Keratinocyte (primary cell): ENCODE measurements around the gene SMU1.

Experiments used
- CTCF ChIP-seq, 3 experiments: IDR thresholded peaks in 1 of 3; conservative IDR thresholded peaks in 1 of 3; optimal IDR thresholded peaks in 1 of 3; 2 replicates in 2 of 3; 3 replicates in 1 of 3; pipeline versions ENCODE3 to v1.5.1; 2011; ENCODE audit warnings: low read length in 3 of 3, mild to moderate bottlenecking in 3 of 3, moderate library complexity in 2 of 3, control low read depth in 1 of 3, inconsistent platforms in 1 of 3; ENCODE audit not compliant: insufficient read depth in 2 of 3; ENCODE audit errors: extremely low read depth in 1 of 3
- EZH2 ChIP-seq: IDR thresholded peaks from one replicate; pipeline ENCODE4 v1.6.1; 2012; ENCODE audit warnings: inconsistent platforms, mild to moderate bottlenecking, low read length, moderate library complexity

- no peak for TF ChIP-seq CTCF (optimal IDR thresholded peaks at IDR 0.05 in 1 of 3, IDR thresholded peaks at IDR 0.05 in 1 of 3, conservative IDR thresholded peaks at IDR 0.05 in 1 of 3; ENCODE audit: extremely low read depth in 1 of 3, insufficient read depth in 2 of 3, low read length in 3 of 3)
- no peak for TF ChIP-seq EZH2
These were observed 46.2 kb downstream of the SMU1 start for GRCh38 chr9:33030285-33030684.
